ENCODE measurements around the gene EGFLAM.

Gene EGFLAM

DNA sequence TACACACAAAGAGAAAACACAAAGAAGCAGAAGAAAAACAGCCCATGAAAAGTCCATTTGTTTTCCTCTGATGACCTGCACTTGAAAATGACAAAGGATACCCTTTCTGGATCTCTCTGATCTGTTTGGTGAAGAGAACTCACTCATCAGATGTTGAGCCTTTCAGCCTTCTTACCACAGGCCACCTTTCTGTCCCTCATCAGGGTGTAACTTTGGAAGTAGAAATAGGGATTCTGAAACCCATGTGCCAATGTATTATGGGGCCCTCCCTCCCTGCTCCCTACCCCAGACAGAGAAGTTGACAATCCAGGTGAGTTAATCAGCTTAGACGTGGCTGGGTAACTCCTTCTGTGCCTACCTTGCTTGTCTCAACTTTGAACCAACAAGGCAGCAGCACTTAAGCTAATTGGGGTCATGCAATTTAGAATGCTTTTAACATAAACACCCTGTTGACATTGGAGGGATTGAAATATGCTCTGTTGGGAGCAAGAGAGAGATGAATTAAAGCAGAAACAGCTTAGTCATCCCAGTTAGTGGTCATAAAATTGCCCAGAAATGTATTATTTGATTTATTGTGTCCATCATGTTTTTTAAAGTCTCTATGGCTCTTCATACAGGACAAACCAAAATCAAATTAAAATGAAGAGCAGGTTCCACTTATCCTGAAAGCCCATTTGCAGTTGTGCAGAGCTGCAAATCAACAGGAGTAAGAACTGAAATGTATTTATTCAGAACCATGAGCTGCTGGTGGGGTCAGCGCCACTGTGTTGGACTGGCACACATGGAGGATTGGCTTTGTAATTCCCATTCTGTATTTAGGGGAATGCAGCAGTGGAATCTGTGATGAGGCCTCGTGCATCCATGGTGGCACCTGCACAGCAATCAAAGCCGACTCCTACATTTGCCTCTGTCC lies 166.0 kb downstream of the EGFLAM start:
- DNase-seq = no peak

GRCh38 chr5:38426490-38426889 lies 168.1 kb downstream of the EGFLAM start:
- no peak for DNase-seq

DNA sequence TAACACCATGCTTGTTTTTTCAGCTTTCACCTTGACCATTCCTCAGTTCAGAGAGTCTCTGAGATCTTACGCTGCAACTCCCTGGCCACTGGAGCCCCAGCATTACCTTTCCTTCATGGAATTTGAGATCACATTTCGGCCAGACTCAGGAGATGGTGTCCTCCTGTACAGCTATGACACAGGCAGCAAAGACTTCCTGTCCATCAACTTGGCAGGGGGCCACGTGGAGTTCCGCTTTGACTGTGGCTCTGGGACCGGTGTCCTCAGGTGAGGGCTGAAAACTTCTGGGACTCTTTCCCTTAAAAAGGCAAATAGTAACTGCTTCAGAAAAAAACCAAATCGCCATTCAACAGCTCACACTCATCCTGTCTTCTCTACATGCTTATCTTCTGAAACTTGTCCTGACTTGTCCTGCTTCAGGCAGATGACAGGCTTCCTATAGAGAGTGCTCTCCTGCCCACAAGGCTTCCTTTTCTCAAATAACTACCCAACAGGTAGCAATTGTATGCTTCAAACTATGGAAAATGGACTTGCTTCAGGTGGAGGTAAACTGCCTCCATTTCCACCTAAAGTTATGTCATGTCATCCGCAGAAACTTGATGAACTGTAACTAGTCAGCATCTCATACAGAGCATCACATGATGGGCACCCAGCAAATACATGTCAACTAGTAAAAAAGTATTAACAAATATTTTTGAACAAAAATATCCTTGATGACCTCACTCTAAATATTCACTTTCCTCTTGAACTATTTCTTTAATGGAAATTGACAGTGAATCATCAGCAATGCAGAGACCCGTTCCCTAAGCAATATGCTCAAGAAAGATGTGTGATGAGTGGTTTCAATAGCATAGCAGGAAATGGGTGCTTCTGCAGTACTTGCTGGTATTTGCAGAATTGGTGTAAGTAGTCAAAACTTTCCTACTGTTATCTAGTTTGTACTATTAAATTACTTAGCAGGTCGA lies 168.9 kb downstream of the EGFLAM start:
- DNase-seq = no peak

- no peak for DNase-seq
These were observed 173.0 kb downstream of the EGFLAM start for GRCh38 chr5:38431242-38431853.

- no peak for DNase-seq
These were observed 175.0 kb downstream of the EGFLAM start for GRCh38 chr5:38433160-38433861.

DNA sequence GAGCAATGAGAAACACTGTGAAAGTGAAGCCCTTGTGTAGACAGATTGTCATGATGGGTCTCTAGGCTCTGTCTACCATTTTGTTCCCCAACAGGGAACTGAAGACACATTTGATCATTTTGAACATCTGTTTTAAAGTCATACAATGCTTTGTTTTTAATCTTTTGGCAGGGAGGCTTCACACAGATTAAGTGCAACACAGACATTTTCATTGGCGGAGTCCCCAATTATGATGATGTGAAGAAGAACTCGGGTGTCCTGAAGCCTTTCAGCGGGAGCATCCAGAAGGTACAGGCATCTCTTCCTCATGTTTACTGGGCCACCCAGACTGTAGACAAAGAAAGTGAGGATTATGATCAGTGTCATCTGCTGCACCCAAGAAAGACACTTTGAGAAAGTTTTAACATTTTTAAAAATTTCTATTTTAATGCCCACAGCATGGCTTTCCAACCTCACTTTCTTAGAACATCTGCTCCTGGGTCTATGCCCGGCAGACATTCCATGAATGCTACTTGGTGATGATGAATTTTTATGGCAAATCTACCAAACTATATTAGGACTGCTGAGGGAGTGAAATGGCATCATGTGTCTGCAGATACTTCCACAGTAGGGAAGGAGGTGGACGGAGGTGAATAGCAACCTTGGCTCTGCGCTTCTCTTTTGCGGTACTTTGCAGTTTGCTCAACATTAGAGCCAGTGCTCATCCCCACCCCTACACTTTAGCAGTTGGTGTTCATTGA lies 176.8 kb downstream of the EGFLAM start:
- no peak for DNase-seq

- no peak for DNase-seq
These were observed 180.4 kb downstream of the EGFLAM start for GRCh38 chr5:38438757-38439156.

DNA sequence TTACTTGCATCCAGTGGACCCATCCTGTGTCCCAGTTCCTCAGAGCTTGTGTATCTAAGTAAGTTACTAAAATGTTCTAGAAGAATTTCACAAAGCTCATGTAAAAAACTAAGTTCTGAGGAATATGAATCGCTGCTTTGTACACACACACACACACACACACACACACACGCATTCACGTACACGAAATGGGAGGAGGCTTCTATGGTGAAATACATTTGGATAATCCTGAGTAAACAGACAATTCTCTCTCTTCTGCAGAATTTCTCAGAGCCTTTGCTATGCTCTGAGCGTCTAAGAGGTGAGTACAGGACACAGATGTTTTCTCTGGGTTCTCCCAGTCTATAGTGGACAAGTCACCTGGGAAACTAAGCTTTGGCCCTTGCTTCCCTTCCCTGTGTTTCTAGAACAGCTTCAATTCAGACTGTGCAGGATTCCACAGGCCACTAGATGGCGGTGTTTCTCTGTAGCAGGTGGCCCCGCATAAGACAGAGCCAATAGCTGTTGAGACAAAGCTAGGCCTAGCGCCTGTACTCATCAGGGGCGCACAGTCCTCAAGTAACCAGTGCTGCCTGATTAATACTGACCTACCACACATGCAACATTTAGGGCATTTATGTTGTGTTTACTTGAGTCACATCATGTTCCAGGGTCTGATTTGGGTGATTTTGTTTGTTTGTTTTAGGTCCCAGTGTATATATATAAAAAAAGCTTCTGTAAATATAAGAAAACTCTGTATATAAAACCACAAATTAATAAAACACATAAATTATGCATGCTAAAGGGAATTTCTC lies 183.3 kb downstream of the EGFLAM start:
- peak; percentile 82 for DNase-seq

DNA sequence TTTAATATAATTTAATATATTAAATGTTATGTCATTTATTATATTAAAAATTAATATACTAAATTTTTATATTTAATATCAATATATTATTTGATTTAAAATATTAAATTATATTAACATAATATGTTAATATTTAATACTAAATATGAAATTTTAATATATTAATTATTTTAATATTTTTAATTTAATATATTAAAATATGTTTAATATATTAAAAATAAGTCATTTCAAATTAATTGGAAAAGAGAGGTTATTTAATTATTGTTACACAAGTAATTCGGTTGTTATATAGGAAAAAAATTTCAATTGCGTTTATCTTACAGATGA lies 183.9 kb downstream of the EGFLAM start:
- DNase-seq = no peak

DNA sequence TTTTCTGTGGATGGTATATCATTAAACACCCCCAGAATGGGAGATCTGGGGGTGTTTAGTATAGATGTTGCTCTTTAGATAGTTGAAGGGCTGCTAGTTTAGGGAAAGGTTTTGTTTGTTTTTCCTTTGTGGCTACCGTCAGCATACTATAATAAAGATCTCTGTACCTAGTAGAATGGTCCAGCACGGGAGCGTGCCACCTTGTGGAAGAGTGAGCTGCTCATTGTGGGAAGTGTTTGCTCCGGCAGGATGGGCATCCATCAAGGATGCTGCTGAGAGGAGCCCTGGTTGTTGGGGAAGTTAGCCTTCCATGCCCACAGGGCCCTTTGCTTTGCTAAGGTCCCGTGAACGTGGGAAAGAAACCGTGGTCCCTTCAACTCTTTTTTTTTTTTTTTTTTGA lies 185.0 kb downstream of the EGFLAM start:
- no peak for DNase-seq

DNA sequence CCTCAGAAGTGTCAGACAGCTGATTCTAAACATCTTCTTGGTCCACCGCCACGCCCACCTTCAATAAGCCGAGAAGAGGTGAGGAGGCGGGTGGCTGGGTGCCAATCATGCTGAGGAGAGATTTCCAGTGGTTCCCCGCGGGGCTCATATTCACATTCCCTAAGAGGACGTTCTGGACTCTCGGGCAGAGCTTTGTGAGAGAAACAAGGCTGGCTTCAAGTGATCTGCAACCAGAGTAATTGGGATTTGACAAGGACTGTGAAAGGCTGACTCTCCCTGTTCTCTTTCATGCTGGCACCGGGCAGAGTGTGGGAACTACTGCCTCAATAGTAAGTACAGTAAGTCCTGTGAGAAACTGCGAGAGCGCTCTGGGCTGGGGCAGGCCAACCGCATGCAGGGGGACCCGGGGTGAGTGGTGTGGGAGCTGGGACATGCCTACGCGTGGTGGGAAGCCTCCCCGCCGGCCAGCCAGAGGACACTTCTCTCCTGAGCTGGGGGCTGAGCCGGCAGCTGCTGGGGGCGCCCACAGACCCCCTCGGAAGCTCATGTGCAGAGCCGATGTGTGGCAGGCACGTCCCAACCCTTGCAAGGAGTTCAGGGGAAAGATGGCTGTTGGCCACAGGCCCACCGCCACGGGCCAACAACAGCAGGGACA lies 187.1 kb downstream of the EGFLAM start:
- no peak for DNase-seq

GRCh38 chr5:38446029-38446522 lies 187.7 kb downstream of the EGFLAM start:
- DNase-seq = no peak

DNA sequence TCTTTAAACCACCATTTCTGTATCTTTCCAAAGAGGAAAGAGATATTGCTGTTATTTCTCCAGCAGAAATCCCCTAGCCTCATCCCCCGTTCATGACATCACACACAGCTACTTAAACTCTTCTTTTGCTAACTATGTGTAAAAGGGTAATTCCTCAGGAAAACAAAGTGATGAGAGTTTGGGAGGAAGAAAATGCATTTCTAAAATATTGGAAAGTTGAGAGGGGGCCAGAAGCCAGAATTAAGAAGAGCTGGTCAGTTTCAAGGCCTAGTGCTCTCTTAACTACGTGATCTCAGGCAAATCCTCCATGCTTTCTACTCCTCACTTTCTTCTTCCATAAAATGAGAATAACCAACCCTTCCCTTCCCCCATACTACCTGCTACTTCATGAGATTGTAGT lies 188.7 kb downstream of the EGFLAM start:
- DNase-seq = no peak

DNA sequence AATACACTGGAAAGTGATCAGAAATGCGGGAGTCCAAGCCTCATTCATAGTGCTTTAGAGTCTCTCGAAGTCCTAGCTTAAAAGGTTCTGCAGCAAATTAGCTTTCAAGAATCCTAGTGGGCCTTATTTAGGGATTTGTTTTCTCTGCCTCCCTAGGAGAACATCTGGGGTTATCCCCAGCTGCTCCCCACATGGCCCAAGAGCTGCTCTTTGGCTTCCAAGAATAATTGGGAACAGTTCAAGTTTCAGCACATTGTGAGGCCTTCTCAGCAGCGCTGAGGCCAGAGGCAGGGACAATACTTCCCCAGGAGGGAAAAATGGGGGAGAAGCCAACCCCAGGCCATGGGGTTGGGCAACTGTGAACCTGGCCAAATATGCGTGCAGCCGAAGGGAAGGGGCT lies 189.4 kb downstream of the EGFLAM start:
- DNase-seq = no peak

DNA sequence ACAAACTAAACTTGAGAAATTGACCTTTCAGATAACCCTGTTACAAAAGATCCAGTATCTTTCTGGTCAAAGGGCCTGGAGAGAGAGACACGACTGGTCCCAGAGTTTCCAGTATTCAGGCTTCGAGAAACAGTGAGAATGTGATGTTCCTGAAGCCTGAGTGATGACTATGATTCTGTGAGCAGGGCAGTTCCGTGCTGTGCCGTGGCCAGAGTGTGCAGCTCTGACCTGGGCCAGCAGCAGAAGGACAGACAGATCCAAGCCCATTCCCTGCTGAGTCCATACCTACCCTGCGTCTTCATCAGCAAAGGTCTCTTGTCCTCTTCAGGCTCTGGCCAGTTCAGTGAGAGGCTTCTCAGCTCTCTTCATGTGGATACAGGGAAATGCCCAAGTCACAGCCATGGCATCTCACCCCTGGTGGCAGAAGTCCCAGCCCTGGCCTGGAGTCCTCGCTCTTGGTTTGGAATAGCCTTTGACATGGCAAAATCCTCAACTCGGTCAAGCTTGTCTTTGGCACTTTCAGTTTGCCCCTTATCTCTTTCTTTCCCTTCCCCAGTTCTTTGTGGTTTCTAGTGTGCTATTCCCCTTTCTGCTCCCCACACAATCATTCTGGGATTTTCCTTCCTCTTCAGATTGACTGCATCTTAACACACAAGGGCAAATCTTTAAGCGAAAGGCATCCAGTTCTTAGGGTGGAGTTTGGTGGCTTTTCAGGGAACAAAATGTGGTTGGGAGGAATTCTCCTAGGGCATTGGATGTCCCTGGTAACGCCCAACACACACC lies 190.4 kb downstream of the EGFLAM start:
- no peak for DNase-seq

- no peak for DNase-seq
These were observed 192.3 kb downstream of the EGFLAM start for GRCh38 chr5:38450627-38451026.

DNA sequence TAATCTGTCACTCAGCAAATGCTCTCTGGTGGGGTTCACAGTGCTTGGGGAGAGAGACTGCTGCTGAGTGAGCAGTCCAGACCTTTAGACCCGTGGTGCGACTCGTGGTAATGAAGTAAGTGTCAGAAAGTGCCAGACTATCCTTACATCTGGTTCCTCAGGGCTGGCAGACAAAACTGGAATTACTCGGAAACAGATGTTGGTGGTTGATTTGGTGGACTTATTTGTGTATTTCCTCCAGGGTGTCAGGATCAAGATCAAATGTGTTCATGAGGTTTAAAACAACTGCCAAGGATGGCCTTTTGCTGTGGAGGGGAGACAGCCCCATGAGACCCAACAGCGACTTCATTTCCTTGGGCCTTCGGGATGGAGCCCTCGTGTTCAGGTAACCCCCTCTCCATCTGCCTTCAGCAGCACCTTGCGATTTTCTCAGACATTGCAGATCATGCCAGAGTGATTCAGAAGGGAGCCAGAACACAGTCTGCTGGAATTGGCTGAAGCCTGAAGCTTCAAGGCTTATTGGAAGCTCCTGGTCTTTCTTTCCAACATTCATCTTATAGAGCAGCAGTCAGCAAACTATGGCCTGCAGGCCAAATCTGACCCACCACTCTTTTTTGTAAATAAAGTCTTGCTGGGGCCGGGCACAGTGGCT lies 192.8 kb downstream of the EGFLAM start:
- no peak for DNase-seq

DNA sequence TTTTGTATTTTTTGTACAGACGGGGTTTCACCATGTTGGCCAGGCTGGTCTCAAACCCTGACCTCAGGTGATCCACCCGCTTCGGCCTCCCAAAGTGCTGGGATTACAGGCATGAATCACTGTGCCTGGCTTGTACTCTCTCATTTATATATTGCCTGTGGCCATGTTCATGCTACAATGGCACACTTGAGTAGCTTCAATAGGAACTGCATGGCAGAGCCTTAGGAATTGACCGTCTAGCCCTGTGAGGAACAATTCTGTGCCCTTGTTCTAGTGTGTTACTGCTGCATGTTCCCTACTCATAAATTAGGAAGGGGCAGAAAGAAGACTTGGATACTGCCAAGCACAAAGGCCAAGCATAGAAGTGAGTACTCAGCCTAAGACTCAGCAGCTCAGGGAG lies 193.8 kb downstream of the EGFLAM start:
- no peak for DNase-seq

GRCh38 chr5:38453506-38453905 lies 195.1 kb downstream of the EGFLAM start:
- DNase-seq = peak; percentile 76
